Measurements from ENCODE around the gene HELZ. TPM values are rescaled to one million over a fixed set of nuclear protein-coding genes. Genes with fewer than 3 reads are reported as not detected.
A peak's percentile ranks its signal among the peaks of the same experiment; 100 is the strongest.

Gene HELZ
- total RNA-seq, 1 donor from 2014 or later: 44.9 TPM

- Histone ChIP-seq H3F3A (ENCODE audit: low read depth) (no peaks in the 10 kb centered on the region), H2AFZ (replicated peaks) (no peak overlapping the region), H3K27ac (no peak overlapping the region), H3K4me2 (no peak overlapping the region), H3K36me3 (no peaks in the 10 kb centered on the region), H3K4me3 (no peak overlapping the region), H3K27me3 (no peaks in the 10 kb centered on the region), H3K9ac (no peak overlapping the region), H3K4me1 (no peaks in the 10 kb centered on the region), H4K20me1 (ENCODE audit: low read depth) (no peaks in the 10 kb centered on the region), H3K9me3 (ENCODE audit: low read depth) (no peaks in the 10 kb centered on the region), H3K79me2 (ENCODE audit: low read depth) (no peaks in the 10 kb centered on the region)
- no peaks in the 10 kb centered on the region for H3K27me3 Mint-ChIP-seq (ENCODE audit: insufficient read depth, low read depth)
- H3K4me1 Mint-ChIP-seq: peaks cover 2% of the 10 kb centered on the region
- no peaks in the 10 kb centered on the region for H3K9me3 Mint-ChIP-seq
- peak; percentile 12 for TF ChIP-seq CTCF (IDR thresholded peaks at IDR 0.05)
- no peak for TF ChIP-seq EZH2phosphoT487 (IDR thresholded peaks at IDR 0.05)
- no peak overlapping the region for H3K27ac Mint-ChIP-seq
- peaks cover 14% of the 10 kb centered on the region for H3K36me3 Mint-ChIP-seq
- no peak for DNase-seq (ENCODE audit: low spot score)
- H3K4me3 Mint-ChIP-seq: no peak overlapping the region
Observed at GRCh38 chr17:67082107-67082506, 162.9 kb downstream of the HELZ start.

GRCh38 chr17:67080804-67081203 is 164.2 kb downstream of the HELZ start:
- Histone ChIP-seq H4K20me1 (ENCODE audit: low read depth) (no peaks in the 10 kb centered on the region), H3K9ac (no peak overlapping the region), H3K79me2 (ENCODE audit: low read depth) (no peaks in the 10 kb centered on the region), H3K27ac (no peak overlapping the region), H3K4me1 (no peaks in the 10 kb centered on the region), H3K4me2 (no peak overlapping the region), H3K36me3 (no peaks in the 10 kb centered on the region), H2AFZ (replicated peaks) (no peak overlapping the region), H3K4me3 (no peak overlapping the region), H3K9me3 (ENCODE audit: low read depth) (no peaks in the 10 kb centered on the region), H3F3A (ENCODE audit: low read depth) (no peaks in the 10 kb centered on the region), H3K27me3 (no peaks in the 10 kb centered on the region)
- no peak overlapping the region for H3K27ac Mint-ChIP-seq
- H3K36me3 Mint-ChIP-seq: peaks cover 6% of the 10 kb centered on the region
- no peaks in the 10 kb centered on the region for H3K9me3 Mint-ChIP-seq
- no peak for DNase-seq (ENCODE audit: low spot score)
- no peak overlapping the region for H3K4me3 Mint-ChIP-seq
- peaks cover 2% of the 10 kb centered on the region for H3K4me1 Mint-ChIP-seq
- TF ChIP-seq EZH2 (IDR thresholded peaks at IDR 0.05) (no peak), EZH2phosphoT487 (IDR thresholded peaks at IDR 0.05) (no peak), CTCF (IDR thresholded peaks at IDR 0.05) (no peak)
- no peaks in the 10 kb centered on the region for H3K27me3 Mint-ChIP-seq (ENCODE audit: insufficient read depth, low read depth)

DNA sequence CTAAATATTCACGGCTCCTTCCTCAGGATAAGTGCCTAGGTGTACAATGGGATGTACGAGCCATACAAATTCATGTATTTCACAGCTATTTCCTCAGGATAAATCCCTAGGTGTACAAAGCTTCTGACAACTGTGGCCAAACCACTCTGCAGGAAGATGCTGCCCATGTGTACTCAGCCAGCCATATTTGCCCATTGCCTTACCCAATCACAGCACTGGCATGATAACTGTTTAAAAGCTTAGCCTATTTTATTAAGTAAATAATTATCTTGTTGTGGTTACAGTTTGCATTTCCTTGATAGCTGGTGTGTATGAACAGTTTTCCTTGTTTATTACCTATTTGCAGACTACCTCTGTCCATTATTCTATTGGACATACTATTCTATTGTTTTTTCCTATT is 165.5 kb downstream of the HELZ start:
- no peak overlapping the region for H3K27ac ChIP-seq
- H3K4me1 ChIP-seq: no peaks in the 10 kb centered on the region
- H3K9me3 Mint-ChIP-seq: no peaks in the 10 kb centered on the region
- DNase-seq (ENCODE audit: low spot score): no peak
- H3K36me3 Mint-ChIP-seq: peaks cover 5% of the 10 kb centered on the region
- H3K4me2 ChIP-seq: no peak overlapping the region
- H2AFZ ChIP-seq (replicated peaks): no peak overlapping the region
- H4K20me1 ChIP-seq (ENCODE audit: low read depth): no peaks in the 10 kb centered on the region
- no peaks in the 10 kb centered on the region for H3K27me3 Mint-ChIP-seq (ENCODE audit: insufficient read depth, low read depth)
- H3K27me3 ChIP-seq: no peaks in the 10 kb centered on the region
- H3K79me2 ChIP-seq (ENCODE audit: low read depth): no peaks in the 10 kb centered on the region
- no peaks in the 10 kb centered on the region for H3K36me3 ChIP-seq
- H3K4me3 ChIP-seq: no peak overlapping the region
- H3K9ac ChIP-seq: no peak overlapping the region
- no peaks in the 10 kb centered on the region for H3K9me3 ChIP-seq (ENCODE audit: low read depth)
- no peaks in the 10 kb centered on the region for H3K4me1 Mint-ChIP-seq
- TF ChIP-seq EZH2phosphoT487 (IDR thresholded peaks at IDR 0.05) (no peak), CTCF (IDR thresholded peaks at IDR 0.05) (no peak), EZH2 (IDR thresholded peaks at IDR 0.05) (no peak)
- H3F3A ChIP-seq (ENCODE audit: low read depth): no peaks in the 10 kb centered on the region
- H3K4me3 Mint-ChIP-seq: no peak overlapping the region
- H3K27ac Mint-ChIP-seq: no peak overlapping the region

GRCh38 chr17:67078292-67078691 is 166.7 kb downstream of the HELZ start:
- Histone ChIP-seq H4K20me1 (ENCODE audit: low read depth) (no peaks in the 10 kb centered on the region), H3F3A (ENCODE audit: low read depth) (no peaks in the 10 kb centered on the region), H3K27ac (no peak overlapping the region), H3K9ac (no peak overlapping the region), H3K27me3 (no peaks in the 10 kb centered on the region), H3K4me3 (no peak overlapping the region), H2AFZ (replicated peaks) (no peak overlapping the region), H3K4me1 (no peaks in the 10 kb centered on the region), H3K79me2 (ENCODE audit: low read depth) (no peaks in the 10 kb centered on the region), H3K9me3 (ENCODE audit: low read depth) (no peaks in the 10 kb centered on the region), H3K36me3 (no peaks in the 10 kb centered on the region), H3K4me2 (no peak overlapping the region)
- Mint-ChIP-seq H3K4me3 (no peak overlapping the region), H3K9me3 (no peaks in the 10 kb centered on the region), H3K27me3 (ENCODE audit: insufficient read depth, low read depth) (no peaks in the 10 kb centered on the region), H3K27ac (no peak overlapping the region), H3K4me1 (no peaks in the 10 kb centered on the region), H3K36me3 (peaks cover 5% of the 10 kb centered on the region)
- DNase-seq (ENCODE audit: low spot score): no peak
- TF ChIP-seq CTCF (IDR thresholded peaks at IDR 0.05) (no peak), EZH2 (IDR thresholded peaks at IDR 0.05) (no peak), EZH2phosphoT487 (IDR thresholded peaks at IDR 0.05) (no peak)
